GM21717 (cell line): ENCODE measurements around the gene ZNF776.
"Not testable (repeated sequence)": the region's sequence is repeated elsewhere in the genome, so short reads cannot be mapped to it uniquely, and the experiment has no call there.

Experiments
- ATAC-seq: cut with Tn5 transposase; IDR thresholded peaks from one replicate; pipeline ENCODE4 v1.9.1; 2021; ENCODE audit warnings: mild to moderate bottlenecking, moderate library complexity; ENCODE audit not compliant: unreplicated experiment

Gene ZNF776

GRCh38 chr19:57776764-57777296, 30.2 kb downstream of the ZNF776 start:
- ATAC-seq: no peak

DNA sequence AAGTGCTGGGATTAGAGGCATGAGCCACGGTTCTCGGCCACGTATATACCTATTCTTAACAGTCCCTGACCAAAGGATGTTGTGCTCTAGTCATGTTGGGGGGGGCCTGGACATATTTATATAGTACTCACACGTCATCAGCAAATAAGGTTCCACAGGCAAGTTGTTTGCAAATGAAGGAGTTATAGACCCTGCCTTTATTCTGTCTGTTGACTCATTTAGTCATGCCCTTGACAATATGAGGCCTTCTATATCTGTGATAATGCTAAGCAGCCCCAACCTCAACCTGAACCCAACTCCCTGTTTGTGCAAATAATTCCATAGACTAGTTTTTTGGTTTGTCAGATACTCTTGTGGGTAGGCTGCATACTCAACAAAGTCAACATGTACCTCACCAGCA, 31.7 kb downstream of the ZNF776 start:
- ATAC-seq: no peak

DNA sequence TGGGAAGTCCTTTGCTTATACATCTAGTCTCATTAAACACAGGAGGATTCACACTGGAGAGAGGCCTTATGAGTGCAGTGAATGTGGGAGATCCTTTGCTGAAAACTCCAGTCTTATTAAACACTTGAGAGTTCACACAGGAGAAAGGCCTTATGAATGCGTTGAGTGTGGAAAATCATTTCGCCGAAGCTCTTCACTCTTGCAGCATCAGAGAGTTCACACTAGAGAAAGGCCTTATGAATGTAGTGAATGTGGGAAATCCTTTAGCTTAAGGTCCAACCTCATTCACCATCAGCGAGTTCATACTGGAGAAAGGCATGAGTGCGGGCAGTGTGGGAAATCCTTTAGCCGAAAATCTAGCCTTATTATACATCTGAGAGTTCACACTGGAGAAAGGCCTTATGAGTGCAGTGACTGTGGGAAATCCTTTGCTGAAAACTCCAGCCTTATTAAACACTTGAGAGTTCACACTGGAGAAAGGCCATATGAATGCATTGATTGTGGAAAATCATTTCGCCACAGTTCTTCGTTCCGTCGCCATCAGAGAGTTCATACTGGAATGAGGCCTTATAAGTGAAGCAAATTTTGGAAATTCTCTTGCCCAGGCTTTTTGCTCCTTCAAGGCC, 32.7 kb downstream of the ZNF776 start:
- ATAC-seq: no peak

- no peak for ATAC-seq
Observed at GRCh38 chr19:57786286-57786685, 39.7 kb downstream of the ZNF776 start.

GRCh38 chr19:57786906-57787305, 40.3 kb downstream of the ZNF776 start:
- no peak for ATAC-seq

DNA sequence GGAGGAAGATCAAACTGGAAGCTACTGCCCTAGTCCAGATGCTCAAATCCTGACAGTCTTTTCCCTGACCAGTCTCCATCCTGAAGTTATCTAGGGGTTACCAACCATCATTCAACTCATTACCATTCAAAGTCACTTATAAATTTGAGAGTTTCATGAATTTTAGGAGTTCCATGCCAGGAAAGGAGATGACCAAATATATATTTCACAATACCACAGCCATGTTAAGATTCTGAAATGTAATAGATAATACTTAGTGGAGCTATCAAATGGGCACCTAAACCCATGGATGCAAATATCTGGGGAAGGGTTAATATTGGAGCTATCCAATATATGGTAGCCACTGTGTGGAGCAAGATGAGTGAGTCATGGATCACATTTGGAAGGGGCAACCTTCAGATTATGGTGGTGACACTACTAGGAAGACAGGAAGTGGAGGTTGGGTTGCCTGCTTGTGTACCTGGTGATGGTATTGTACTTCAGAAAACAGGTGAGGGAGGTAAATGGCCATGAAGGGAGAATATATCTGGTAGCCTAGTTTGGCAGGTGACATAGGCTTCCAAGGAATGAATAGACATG, 41.6 kb downstream of the ZNF776 start:
- ATAC-seq: no peak

DNA sequence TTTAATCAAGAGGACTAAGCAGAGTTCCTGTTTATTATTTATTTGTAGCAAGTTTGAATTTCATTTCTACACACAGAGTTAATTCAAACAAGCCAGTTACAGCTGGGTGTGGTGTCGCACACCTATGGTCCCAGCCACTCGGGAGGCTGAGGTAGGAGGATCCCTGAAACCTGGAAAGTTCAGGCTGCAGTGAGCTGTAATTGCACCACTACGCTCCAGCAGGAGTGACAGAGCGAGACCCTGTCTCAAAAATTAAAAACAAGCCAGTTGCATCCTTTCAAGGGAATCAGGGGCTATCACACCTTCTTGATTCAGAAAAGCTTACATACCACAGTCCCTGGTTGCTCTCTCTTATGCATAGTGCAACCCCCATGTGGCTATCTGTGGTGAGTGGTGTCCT, 42.7 kb downstream of the ZNF776 start:
- no peak for ATAC-seq

DNA sequence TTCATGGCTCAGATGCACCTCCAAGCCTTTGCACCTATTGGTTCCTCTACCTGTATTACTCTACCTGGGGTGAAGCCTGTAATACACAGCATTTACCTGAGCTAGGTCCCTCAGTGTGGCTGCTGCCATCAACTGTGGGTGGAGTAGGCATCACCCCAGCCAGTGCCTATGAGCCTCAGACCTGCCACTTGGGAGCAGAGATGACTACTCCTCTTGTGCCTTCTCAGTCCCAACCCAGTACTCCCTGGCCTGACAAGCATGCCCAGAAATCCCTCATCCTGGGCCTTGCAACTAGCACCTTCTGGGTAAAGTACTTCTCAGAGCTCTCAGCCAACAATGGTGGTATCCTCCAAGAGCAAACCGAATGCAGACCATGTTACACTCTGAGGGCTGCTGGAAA, 50.0 kb downstream of the ZNF776 start:
- not testable (repeated sequence) for ATAC-seq

- ATAC-seq: no peak
Observed at GRCh38 chr19:57800696-57801095, 54.1 kb downstream of the ZNF776 start.

- ATAC-seq: no peak
Observed at GRCh38 chr19:57802269-57802668, 55.7 kb downstream of the ZNF776 start.

GRCh38 chr19:57803265-57803593, 56.6 kb downstream of the ZNF776 start:
- ATAC-seq: no peak

DNA sequence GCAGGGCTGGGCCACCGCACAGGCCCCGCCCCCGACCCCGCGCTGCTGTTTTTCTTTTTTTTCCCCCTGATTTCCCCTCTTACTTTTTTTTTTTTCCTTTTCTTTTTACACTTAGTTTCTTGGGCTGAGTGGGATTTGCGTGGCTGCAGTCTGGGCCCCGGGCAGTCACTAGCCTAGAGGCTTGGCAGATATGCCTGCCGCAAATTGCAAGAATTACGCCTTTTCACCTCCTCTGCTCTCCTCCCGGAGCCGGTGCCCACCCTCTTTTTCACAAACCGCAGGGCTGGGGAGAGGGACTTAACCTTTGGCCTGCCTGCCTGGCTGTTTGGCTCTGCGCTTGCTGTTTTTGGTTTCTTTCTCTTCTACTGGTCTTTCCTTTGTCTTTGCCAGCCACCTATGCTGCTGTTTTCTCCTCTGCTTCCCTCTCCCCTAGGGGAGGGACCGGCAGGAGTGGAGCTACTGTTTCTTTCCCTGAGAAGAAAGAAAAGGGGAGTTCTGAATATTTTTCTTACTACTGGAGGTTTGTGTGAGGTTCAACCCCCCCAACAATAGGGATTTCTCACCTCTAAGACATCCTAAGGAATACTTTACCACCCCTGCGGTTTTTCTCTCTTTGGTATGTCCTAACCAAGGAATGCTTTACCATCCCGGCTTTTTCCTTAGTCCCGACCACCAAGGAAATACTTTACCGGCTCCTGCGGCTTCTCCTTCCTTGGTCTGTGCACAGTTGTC, 57.1 kb downstream of the ZNF776 start:
- no peak for ATAC-seq

DNA sequence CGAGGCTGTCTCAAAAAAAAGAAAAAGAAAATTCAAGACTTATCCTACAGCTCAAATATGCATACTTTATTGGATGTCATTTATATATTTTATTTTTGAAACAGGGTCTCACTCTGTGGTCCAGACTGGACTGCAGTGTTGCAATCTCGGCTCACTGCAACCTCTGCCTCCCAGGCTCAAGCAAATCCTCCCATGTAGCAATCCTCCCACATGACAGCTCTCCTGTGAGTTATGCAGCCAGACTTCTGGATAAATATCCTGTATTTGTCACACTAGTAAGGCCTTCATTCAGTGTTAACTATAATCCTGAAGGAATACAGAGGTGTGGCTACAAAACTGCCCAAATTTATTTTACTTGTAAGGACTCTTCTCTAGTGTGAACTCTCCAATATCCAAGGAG, 60.9 kb downstream of the ZNF776 start:
- ATAC-seq: no peak
